ENCODE data around the gene ARF1. TPM values are rescaled to one million over a fixed set of nuclear protein-coding genes. Genes with fewer than 3 reads are reported as not detected.

Gene ARF1
- total and polyA plus RNA-seq, 10 of the 15 experiments (the other 5 are each of a cell fraction or from before 2014, with no cell fraction given): 48.4 to 508 (median 283) TPM

DNA sequence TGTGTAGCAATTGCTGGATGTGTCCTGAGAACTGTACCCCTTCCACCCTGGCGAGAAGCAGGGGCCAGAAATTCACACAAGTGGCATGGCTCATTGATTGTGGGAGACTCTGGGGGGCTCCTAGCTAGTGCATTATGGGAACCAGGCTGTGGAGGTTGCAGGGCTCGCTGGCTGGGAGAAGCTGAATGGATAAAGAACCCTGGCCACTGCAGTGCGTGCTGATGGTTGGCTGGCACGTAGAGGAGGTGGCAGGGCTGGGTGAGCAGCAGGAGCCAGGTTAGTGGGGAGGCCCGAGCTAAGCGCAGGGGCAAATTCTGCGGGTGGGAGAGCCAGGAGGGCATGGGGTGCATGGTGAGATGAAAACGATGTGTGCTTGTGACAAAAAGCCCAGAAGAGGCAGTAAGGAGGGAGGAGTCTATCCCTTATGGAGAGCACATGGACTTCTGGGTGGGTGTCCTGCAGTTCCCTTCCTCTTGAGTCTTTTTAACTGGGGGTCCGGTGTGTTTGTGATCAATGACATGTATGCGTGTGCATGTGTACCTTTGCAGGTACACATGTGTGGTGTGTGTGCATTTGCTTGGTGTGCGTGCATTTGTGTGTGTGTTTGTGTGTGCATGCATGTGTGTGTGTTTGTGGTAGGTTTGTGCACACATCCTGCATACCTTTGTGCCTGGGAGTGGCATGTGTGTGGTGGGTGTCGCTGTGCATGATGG lies 61.1 kb downstream of the ARF1 start:
- CTCF ChIA-PET: interaction anchor here (0.6 to 2.4 kb wide), 4 partner anchors 13 to 401 kb away, joined by 3 to 18 read pairs (median 6); partner anchors contain the start of gene IBA57
- Histone ChIP-seq H3K4me3 (no peak overlapping the region), H3K27me3 (replicated peaks in 1 of 2; ENCODE audit: control insufficient read depth in 2 of 2, insufficient read depth in 2 of 2, low read length in 1 of 2) (no peaks in the 10 kb centered on the region), H3K79me2 (ENCODE audit: control insufficient read depth, insufficient read depth, low read length) (peaks cover 56% of the 10 kb centered on the region), H3K9ac (ENCODE audit: control insufficient read depth, insufficient read depth, low read length) (no peak overlapping the region), H3K4me1 (ENCODE audit: control insufficient read depth, insufficient read depth, low read length) (peaks cover 12% of the 10 kb centered on the region), H3K4me2 (ENCODE audit: control insufficient read depth, insufficient read depth) (peak overlapping the region; percentile 34; the same call in 1 of the 2 replicates), H3K27ac (ENCODE audit: control insufficient read depth, insufficient read depth) (no peak overlapping the region), H4K20me1 (ENCODE audit: control insufficient read depth, insufficient read depth) (peaks cover 6% of the 10 kb centered on the region; the same call in 1 of the 2 replicates), H3K36me3 (ENCODE audit: control insufficient read depth in 2 of 2, insufficient read depth in 2 of 2, low read length in 1 of 2) (peaks cover 8 to 13% of the 10 kb centered on the region in 2 experiments; a peak in 3 of 4 replicates), H3K9me3 (replicated peaks; ENCODE audit: control insufficient read depth, insufficient read depth, low read length) (no peaks in the 10 kb centered on the region), H2AFZ (ENCODE audit: control insufficient read depth, low read depth, low read length) (no peak overlapping the region)
- SMC1A ChIA-PET (ENCODE audit: uncharacterized antibody, unreplicated experiment): interaction anchor here (1.0 kb wide), 1 partner anchor 335 kb away, joined by 3 read pairs; no protein-coding TSS in a partner anchor
- POLR2A ChIA-PET: interaction anchor here (0.5 to 1.0 kb wide), 2 partner anchors 9 to 21 kb away, joined by 3 read pairs; partner anchors contain the start of gene IBA57
- BruUV-seq (replicated peaks): TSS peak; percentile 19
- TF ChIP-seq FOXK2 (IDR thresholded peaks at IDR 0.05): no peak
- TF ChIP-seq, protein P1, sequence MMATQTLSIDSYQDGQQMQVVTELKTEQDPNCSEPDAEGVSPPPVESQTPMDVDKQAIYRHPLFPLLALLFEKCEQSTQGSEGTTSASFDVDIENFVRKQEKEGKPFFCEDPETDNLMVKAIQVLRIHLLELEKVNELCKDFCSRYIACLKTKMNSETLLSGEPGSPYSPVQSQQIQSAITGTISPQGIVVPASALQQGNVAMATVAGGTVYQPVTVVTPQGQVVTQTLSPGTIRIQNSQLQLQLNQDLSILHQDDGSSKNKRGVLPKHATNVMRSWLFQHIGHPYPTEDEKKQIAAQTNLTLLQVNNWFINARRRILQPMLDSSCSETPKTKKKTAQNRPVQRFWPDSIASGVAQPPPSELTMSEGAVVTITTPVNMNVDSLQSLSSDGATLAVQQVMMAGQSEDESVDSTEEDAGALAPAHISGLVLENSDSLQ (IDR thresholded peaks at IDR 0.05): no peak
- TF ChIP-seq HDGF (IDR thresholded peaks at IDR 0.05): 0 out of 2 replicates have a peak, but pooled peaks have one; percentile 27
- no peak for TF ChIP-seq GATAD2B (conservative IDR thresholded peaks at IDR 0.05; ENCODE audit: low read depth)
- no peak for TF ChIP-seq HCFC1 (IDR thresholded peaks at IDR 0.05; ENCODE audit: low read length)
- TF ChIP-seq TCF12 (IDR thresholded peaks at IDR 0.05; ENCODE audit: low read depth, low read length): no peak
- intact Hi-C loops (cut with micrococcal nuclease; ENCODE audit: unreplicated experiment): no loop called here
- RAD21 ChIA-PET (ENCODE audit: unreplicated experiment): no interaction called here
- FAIRE-seq (no peak), DNase-seq (ENCODE audit: low read depth, low spot score) (no peak), ATAC-seq (no peak)
- WGBS (ENCODE audit: insufficient coverage, insufficient replicate concordance, low lambda C conversion rate, missing lambda C conversion rate): 91% methylated on average over 12 of the region's 12 CpGs
- in situ Hi-C loops (cut with MboI): no loop called here

All from GM12878 (cell line).